Measurements from ENCODE around the gene LRRC10B.
"Not testable (repeated sequence)": the region's sequence is repeated elsewhere in the genome, so short reads cannot be mapped to it uniquely, and the experiment has no call there.

LRRC10B gene

DNA sequence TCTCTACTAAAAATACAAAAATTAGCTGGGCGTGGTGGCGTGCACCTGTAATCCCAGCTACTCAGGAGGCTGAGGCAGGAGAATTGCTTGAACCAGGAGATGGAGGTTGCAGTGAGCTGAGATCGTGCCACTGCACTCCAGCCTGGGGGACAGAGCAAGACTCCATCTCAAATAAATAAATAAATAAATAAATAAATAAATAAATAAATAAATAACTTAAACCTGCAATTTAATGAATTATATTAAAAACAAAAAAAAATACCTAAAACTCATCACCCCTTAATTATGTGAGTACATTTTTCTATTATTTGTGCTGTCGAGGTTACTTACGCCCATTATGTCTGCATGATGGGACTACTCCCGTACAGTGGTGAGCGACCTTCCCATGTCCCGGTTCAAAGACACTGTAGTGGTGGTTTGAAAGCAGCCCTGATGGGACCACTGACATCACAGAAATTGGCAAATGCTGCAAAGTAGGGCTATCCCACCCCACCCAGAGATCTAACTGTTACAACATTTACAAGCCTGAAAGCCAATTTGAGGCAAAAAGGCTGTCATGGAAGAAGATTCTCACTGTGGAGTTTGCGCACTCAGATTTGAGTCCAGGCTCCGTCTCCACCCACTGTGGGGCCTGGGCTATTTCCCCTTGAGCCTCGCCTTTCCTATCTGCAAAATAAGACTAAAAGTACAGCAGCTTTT, 29.0 kb upstream of the LRRC10B start:
- H3K27me3 ChIP-seq (ENCODE audit: insufficient read depth, low read length); H2AFZ ChIP-seq (ENCODE audit: low read depth, low read length); H3K9me3 ChIP-seq (ENCODE audit: low read length); H3K36me3 ChIP-seq (ENCODE audit: insufficient read depth, low read length); H3K4me3 ChIP-seq (ENCODE audit: low read length): not testable (repeated sequence)
- peaks cover 35% of the 10 kb centered on the region for H3K4me1 ChIP-seq (ENCODE audit: insufficient read depth, low read length)

DNA sequence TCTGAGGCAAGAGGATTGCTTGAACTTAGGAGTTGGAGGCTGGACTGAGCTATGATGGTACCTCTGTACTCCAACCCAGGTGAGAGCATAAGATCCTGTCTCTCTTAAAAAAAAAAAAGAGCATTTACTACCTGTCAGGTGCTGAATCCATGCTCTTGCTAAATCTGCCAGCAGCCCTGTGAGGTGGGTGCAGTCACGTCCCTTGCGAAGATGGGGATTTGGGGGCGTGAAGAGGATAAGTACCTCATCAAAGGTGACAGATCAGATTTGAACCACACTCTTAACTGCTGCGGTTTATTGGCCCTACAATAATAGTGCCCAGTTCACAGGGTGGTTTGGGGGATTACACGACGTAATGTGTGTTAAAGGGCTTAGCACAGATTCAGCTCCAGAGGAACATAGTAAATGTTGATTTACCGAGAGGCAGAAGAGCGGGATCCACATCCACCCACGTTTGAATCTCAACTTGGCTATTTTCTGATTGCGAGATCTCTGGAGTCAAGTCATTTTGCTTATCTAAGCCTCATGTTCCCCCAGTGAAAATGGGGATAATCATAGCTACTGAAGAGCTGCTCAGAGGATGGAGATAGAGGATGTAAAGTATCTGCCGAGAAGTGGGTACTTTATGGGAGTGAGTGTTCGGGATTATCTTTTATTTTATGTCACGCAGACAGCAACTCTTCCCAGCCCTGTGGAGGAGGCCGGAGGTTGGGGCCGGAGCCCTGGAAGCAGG, 28.1 kb upstream of the LRRC10B start:
- Histone ChIP-seq H2AFZ (ENCODE audit: low read depth, low read length) (no peak overlapping the region), H3K4me3 (ENCODE audit: low read length) (no peak overlapping the region), H3K36me3 (ENCODE audit: insufficient read depth, low read length) (no peaks in the 10 kb centered on the region), H3K27me3 (ENCODE audit: insufficient read depth, low read length) (no peaks in the 10 kb centered on the region), H3K9me3 (ENCODE audit: low read length) (no peaks in the 10 kb centered on the region), H3K4me1 (ENCODE audit: insufficient read depth, low read length) (peaks cover 35% of the 10 kb centered on the region)

DNA sequence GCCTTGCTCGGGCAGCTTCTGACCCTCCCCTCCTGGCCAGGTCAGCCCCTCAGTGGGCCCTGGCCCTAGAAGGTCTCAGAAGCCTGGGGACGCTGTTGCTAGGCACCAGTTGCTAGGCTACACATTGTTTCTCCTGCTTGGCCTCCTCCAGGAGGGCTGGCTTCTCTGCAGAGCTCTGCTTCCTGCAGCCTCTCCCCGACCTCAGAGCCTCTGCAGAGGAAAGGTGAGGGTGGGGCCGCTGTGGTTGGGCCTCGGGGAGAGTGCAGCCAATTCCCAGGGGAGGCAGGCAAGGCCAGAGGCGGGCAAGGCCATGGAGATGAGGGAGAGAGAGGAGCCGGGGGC, 27.6 kb upstream of the LRRC10B start:
- H3K27me3 ChIP-seq (ENCODE audit: insufficient read depth, low read length), result no peaks in the 10 kb centered on the region
- H3K4me3 ChIP-seq (ENCODE audit: low read length), result no peak overlapping the region
- H3K4me1 ChIP-seq (ENCODE audit: insufficient read depth, low read length), result peaks cover 35% of the 10 kb centered on the region
- no peak overlapping the region for H2AFZ ChIP-seq (ENCODE audit: low read depth, low read length)
- no peaks in the 10 kb centered on the region for H3K9me3 ChIP-seq (ENCODE audit: low read length)
- no peaks in the 10 kb centered on the region for H3K36me3 ChIP-seq (ENCODE audit: insufficient read depth, low read length)

DNA sequence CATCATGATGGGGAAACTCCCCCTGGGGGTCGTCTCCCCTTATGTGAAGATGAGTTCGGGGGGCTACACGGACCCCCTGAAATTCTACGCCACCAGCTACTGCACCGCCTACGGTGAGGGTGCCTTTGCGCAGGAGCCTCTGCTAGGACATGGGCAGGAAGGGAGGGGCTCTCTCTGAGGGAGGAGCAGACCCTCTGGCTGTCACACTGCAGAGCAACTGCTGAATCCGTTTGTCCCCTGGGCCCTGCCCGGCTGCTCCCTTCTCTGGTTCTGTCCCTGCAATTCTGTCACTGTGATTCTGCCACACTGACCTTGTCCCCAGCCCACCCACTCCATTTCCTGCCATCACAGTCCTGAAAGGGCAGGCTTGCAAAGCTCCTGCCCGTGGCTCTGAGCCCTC, 26.7 kb upstream of the LRRC10B start:
- Histone ChIP-seq H3K36me3 (ENCODE audit: insufficient read depth, low read length) (no peaks in the 10 kb centered on the region), H3K9me3 (ENCODE audit: low read length) (no peaks in the 10 kb centered on the region), H3K4me3 (ENCODE audit: low read length) (no peak overlapping the region), H2AFZ (ENCODE audit: low read depth, low read length) (no peak overlapping the region), H3K4me1 (ENCODE audit: insufficient read depth, low read length) (peaks cover 35% of the 10 kb centered on the region), H3K27me3 (ENCODE audit: insufficient read depth, low read length) (no peaks in the 10 kb centered on the region)

DNA sequence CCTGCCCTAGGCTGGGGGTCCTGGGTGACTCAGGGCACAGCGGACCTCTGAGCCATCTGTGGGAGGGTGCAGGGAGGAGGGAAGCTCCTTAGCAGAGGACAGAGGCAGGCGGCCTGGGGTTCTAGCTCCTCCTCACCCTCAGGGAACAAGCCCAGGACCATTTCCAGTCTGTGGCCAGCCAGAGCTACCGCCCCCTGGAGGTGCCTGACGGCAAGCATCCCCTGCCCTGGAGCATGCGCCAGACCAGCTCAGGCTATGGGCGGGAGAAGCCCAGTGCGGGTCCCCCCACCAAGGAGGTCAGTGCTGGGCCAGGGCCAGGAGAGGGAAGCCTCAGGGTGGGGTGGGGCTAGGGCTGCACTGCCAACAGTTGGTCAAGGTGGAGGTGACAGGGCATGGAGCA, 26.0 kb upstream of the LRRC10B start:
- no peak overlapping the region for H2AFZ ChIP-seq (ENCODE audit: low read depth, low read length)
- no peaks in the 10 kb centered on the region for H3K27me3 ChIP-seq (ENCODE audit: insufficient read depth, low read length)
- H3K4me3 ChIP-seq (ENCODE audit: low read length), result no peak overlapping the region
- H3K4me1 ChIP-seq (ENCODE audit: insufficient read depth, low read length), result peaks cover 35% of the 10 kb centered on the region
- H3K36me3 ChIP-seq (ENCODE audit: insufficient read depth, low read length), result no peaks in the 10 kb centered on the region
- H3K9me3 ChIP-seq (ENCODE audit: low read length), result no peaks in the 10 kb centered on the region

DNA sequence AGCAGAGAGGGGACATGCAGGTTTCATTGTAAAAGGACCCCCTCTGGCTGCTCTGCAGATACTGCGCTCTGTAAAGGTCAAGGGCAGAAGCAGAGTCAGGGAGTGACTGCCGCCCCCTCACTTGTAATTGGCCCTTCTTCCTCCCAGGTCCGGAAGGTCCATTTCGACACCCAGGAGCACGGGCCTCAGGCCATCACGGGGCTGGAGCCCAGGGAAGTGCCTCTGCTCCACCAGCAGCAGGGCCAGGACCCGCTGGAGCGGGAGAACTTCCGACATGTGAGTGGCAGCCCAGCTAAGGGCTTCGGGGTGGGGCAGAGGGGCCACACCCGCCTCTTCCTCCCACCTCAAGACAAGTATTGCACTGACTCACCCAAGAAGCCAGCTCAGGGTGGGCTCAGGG, 24.0 kb upstream of the LRRC10B start:
- H2AFZ ChIP-seq (ENCODE audit: low read depth, low read length), result no peak overlapping the region
- peaks cover 41% of the 10 kb centered on the region for H3K4me1 ChIP-seq (ENCODE audit: insufficient read depth, low read length)
- H3K27me3 ChIP-seq (ENCODE audit: insufficient read depth, low read length), result no peaks in the 10 kb centered on the region
- no peaks in the 10 kb centered on the region for H3K9me3 ChIP-seq (ENCODE audit: low read length)
- H3K4me3 ChIP-seq (ENCODE audit: low read length), result no peak overlapping the region
- H3K36me3 ChIP-seq (ENCODE audit: insufficient read depth, low read length), result no peaks in the 10 kb centered on the region

DNA sequence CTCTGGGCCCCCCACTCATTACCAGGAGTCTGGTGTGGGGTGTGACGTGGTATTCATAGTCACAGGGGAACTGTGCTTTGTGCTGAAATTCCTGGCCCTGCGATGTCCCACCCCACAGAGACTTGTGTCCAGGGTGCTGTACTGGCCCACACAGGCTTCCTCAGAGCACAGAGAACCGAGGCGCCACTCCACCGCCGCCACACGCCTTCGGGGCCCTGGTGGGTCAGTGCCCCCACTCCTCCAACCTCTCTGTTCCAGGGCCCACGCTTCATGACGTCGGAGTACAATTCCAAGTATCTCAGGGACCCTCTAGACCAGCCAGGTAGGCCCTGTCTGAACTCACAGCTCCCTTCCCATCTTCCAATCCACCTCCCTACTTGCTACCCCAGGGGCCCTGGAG, 23.5 kb upstream of the LRRC10B start:
- Histone ChIP-seq H3K9me3 (ENCODE audit: low read length) (no peaks in the 10 kb centered on the region), H3K4me1 (ENCODE audit: insufficient read depth, low read length) (peaks cover 42% of the 10 kb centered on the region), H3K4me3 (ENCODE audit: low read length) (no peak overlapping the region), H2AFZ (ENCODE audit: low read depth, low read length) (no peak overlapping the region), H3K27me3 (ENCODE audit: insufficient read depth, low read length) (no peaks in the 10 kb centered on the region), H3K36me3 (ENCODE audit: insufficient read depth, low read length) (no peaks in the 10 kb centered on the region)

DNA sequence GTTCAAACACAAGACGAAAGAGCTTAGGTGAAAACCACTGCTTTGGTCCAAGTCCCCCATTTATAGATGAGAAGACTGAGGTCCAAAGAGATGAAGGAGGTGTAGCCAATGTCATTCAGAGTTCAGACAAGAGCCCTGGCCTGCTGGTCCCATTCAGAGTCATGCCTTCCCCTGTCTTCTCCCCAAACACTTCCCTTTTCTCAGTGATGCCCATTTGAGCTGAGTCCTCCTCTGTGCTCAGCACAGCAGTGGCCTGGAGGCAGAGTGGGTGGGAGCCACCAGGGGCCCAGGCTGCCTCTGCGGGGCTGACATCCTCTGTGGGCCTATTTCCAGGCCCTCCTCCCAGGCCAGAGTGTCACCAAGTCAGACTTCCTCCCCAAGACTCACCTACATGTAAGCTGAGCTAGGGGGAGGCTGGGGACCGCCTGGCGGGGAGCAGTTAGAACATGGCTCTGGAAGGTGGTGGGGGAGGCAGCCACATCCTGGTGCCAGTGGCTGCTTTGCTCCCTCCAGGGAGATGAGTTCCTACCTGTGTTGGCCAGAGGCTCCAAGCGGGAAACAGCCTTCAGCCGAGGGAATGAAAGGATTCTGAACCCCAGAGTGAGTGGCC, 22.4 kb upstream of the LRRC10B start:
- Histone ChIP-seq H3K9me3 (ENCODE audit: low read length) (no peaks in the 10 kb centered on the region), H2AFZ (ENCODE audit: low read depth, low read length) (no peak overlapping the region), H3K36me3 (ENCODE audit: insufficient read depth, low read length) (no peaks in the 10 kb centered on the region), H3K4me1 (ENCODE audit: insufficient read depth, low read length) (peaks cover 36% of the 10 kb centered on the region), H3K4me3 (ENCODE audit: low read length) (no peak overlapping the region), H3K27me3 (ENCODE audit: insufficient read depth, low read length) (no peaks in the 10 kb centered on the region)

DNA sequence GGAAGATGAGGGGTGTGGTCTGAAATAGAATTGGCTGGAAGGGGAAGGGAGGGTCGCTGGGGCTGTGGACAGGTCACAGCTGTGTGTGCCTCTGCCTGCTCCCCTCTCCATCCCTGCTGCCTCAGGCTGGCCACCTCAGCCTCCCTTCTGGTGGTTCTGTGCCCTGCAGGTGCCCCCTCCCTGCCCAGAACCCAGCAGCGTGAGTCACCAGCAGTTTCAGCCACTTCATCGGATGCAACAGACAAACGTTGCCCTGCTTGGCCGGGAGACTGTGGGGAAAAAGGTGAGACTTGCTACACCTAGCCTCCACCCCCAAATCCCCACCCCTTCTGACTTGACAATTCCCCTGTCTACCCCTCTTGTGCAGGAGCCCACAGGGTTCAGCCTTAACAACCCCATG, 21.8 kb upstream of the LRRC10B start:
- Histone ChIP-seq H3K9me3 (ENCODE audit: low read length) (no peaks in the 10 kb centered on the region), H3K4me1 (ENCODE audit: insufficient read depth, low read length) (peaks cover 30% of the 10 kb centered on the region), H2AFZ (ENCODE audit: low read depth, low read length) (no peak overlapping the region), H3K36me3 (ENCODE audit: insufficient read depth, low read length) (no peaks in the 10 kb centered on the region), H3K4me3 (ENCODE audit: low read length) (no peak overlapping the region), H3K27me3 (ENCODE audit: insufficient read depth, low read length) (no peaks in the 10 kb centered on the region)

DNA sequence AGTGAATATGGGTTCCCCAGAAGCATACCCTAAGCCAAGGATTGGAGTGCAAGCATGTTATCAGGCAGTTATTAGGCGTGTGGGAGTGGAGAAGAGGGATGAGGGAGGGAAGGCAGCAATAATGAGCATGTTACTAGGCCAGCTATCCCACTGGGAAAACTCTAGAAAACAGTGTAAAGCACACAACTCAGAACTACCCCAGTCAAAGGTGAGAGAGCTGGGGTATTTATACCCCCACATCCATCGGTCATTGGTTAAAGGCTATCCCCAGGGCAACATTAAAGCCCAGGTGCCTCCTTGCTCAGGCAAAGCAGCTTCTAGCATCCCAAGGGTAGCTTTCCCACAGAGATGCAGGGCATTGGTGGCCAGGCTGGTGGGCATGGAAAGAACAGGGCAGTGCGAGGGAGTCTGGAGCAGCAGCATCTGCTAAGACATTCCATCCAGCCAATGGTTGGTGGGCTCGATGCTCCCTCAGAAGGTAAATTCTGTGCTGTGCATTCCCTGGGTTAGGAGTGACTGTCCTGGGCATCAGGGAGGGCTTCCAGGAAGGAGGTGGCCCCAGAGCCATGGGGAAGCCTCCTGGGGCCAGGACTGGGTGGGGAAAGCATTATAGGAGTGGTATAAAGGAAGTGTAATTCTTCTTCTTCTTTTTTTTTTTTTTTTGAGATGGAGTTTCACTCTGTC, 21.1 kb upstream of the LRRC10B start:
- Histone ChIP-seq H2AFZ (ENCODE audit: low read depth, low read length) (no peak overlapping the region), H3K4me3 (ENCODE audit: low read length) (no peak overlapping the region), H3K9me3 (ENCODE audit: low read length) (no peaks in the 10 kb centered on the region), H3K27me3 (ENCODE audit: insufficient read depth, low read length) (no peaks in the 10 kb centered on the region), H3K36me3 (ENCODE audit: insufficient read depth, low read length) (no peaks in the 10 kb centered on the region), H3K4me1 (ENCODE audit: insufficient read depth, low read length) (peaks cover 22% of the 10 kb centered on the region)

DNA sequence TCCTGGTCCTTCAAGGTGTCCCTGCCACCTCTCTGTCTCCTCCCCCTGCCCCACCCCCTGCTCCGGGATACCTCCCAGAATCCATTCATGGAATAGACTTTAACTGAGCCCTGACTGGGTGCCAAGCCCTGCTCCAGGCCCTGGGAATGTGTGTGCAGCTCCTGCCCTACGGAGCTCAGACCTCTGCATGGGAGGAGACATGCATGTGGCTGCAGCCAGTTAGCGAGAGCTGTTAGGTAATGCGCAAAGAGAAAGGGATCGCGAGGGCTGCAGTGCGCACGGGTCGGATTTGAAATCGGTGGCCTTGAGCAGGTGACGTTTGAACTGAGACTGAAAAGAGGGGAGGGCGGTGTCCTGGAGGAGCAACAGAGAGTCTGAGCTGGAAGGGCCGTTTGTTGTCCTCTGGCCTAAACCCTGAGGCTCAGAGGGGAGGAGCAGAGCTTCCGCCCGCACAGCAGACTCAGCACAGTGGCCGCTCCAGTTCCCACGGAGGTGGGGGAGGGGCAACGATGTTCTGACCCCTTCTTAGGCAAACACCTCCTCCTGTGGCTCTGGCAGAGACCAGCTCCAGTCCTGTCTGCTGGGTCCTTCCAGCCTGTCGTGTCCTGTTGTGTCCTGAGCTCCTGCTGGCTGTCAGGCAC, 19.8 kb upstream of the LRRC10B start:
- H3K4me3 ChIP-seq (ENCODE audit: low read length), result no peak overlapping the region
- H3K9me3 ChIP-seq (ENCODE audit: low read length), result no peaks in the 10 kb centered on the region
- H2AFZ ChIP-seq (ENCODE audit: low read depth, low read length), result no peak overlapping the region
- H3K36me3 ChIP-seq (ENCODE audit: insufficient read depth, low read length), result no peaks in the 10 kb centered on the region
- H3K27me3 ChIP-seq (ENCODE audit: insufficient read depth, low read length), result no peaks in the 10 kb centered on the region
- H3K4me1 ChIP-seq (ENCODE audit: insufficient read depth, low read length), result peaks cover 22% of the 10 kb centered on the region

DNA sequence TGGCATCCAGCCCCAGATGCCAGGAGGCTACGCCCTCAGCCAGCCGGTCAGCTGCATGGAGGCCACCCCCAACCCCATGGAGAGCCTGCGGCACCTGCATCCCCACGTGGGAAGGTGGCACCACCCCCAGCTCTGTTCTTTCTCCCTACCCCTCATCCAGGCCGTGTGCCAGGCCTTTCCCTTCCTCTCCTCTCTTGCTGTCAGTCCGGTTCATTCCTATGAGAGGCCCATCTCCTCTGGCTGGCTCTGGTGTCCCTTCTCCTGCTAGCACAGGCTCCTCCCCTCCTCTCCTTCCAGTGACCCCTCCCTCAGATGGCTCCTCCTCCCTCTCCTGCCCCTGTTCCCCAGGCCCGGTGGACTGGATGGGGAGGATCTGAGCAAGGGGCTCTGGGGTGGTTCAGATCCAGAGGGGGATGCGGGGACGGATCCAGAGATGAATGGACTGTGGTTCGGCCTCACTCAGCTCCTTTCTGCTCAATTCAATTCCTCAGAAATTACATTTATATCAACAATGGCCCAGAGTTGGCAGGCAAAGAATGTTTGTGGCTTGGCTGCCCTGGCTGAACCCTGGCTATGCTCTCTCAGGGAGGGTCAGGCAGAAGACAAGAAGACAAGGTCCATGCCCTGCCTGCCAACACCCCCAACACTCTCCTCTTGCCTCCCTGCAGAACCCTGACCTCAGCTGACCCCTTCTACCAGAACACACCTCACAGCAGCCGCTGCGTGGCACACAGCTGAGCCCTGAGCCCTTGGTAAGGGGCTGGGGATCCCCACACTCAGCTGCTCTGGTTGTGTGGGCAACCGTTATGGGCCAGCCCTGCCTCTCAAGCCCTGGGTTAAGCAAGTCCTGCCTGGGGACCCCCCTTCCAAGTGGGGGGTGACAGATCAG, 18.5 kb upstream of the LRRC10B start:
- Histone ChIP-seq H2AFZ (ENCODE audit: low read depth, low read length) (no peak overlapping the region), H3K4me3 (ENCODE audit: low read length) (no peak overlapping the region), H3K9me3 (ENCODE audit: low read length) (no peaks in the 10 kb centered on the region), H3K4me1 (ENCODE audit: insufficient read depth, low read length) (peaks cover 30% of the 10 kb centered on the region), H3K36me3 (ENCODE audit: insufficient read depth, low read length) (no peaks in the 10 kb centered on the region), H3K27me3 (ENCODE audit: insufficient read depth, low read length) (no peaks in the 10 kb centered on the region)
